WTC11 (cell line): ENCODE data around the gene BSN. TPM values are rescaled to one million over a fixed set of nuclear protein-coding genes. Genes with fewer than 3 reads are reported as not detected.

Source experiments
- ATAC-seq: fragments of 200-7000 bp; cut with Tn5 transposase; 2 replicates; pipeline ENCODE4 v1.10.0; 2021; ENCODE audit warnings: mild to moderate bottlenecking, moderate library complexity
- CTCF ChIA-PET: fragments of 300-600 bp; sonication (Branson Sonifier 250); formaldehyde crosslinking; loops from one replicate; lab custom pipeline; 2021; ENCODE audit warnings: antibody characterized with exemption; lab: Charles Lee
- POLR2A ChIA-PET: fragments of 350-600 bp; sonication (Branson Sonifier 250); formaldehyde crosslinking; loops from one replicate; lab custom pipeline; 2021; ENCODE audit warnings: antibody characterized with exemption; lab: Charles Lee
- DNase-seq: peaks from one replicate; pipeline ENCODE4 v3.0.0; 2021; ENCODE audit warnings: low spot score
- H3K27ac Mint-ChIP-seq: 2 replicates; pipeline ENCODE4 v1.8.0; 2021; ENCODE audit warnings: mixed read lengths
- H3K27me3 Mint-ChIP-seq: 2 replicates; pipeline ENCODE4 v1.8.0; 2021; ENCODE audit warnings: low read depth, mild to moderate bottlenecking, moderate library complexity, mixed read lengths
- H3K36me3 Mint-ChIP-seq: 2 replicates; pipeline ENCODE4 v1.8.0; 2021; ENCODE audit warnings: mixed read lengths
- H3K4me1 Mint-ChIP-seq: 2 replicates; pipeline ENCODE4 v1.8.0; 2022; ENCODE audit warnings: mixed read lengths
- H3K4me3 Mint-ChIP-seq: 2 replicates; pipeline ENCODE4 v1.8.0; 2021; ENCODE audit warnings: mild to moderate bottlenecking, moderate library complexity, mixed read lengths
- H3K9me3 Mint-ChIP-seq: 2 replicates; pipeline ENCODE4 v1.8.0; 2021; ENCODE audit warnings: mixed read lengths
- AR ChIP-seq: fragments of 250-450 bp; sonication (Bioruptor Pico); IDR thresholded peaks from 2 replicates; pipeline ENCODE4 v1.9.0; 2021; ENCODE audit warnings: mild to moderate bottlenecking
- CREB1 ChIP-seq: sonication (generic); formaldehyde crosslinking; IDR thresholded peaks from 2 replicates; pipeline ENCODE4 v1.8.0; 2023; ENCODE audit warnings: mild to moderate bottlenecking, missing genetic modification reagents
- E2F5 ChIP-seq: sonication (generic); formaldehyde crosslinking; IDR thresholded peaks from 2 replicates; pipeline ENCODE4 v1.8.1; 2022; ENCODE audit warnings: mild to moderate bottlenecking, moderate library complexity, missing genetic modification reagents
- ESRRA ChIP-seq: sonication (generic); formaldehyde crosslinking; IDR thresholded peaks from 2 replicates; pipeline ENCODE4 v1.8.1; 2022; ENCODE audit warnings: mild to moderate bottlenecking, missing genetic modification reagents, borderline replicate concordance
- GABPB1 ChIP-seq: sonication (generic); formaldehyde crosslinking; IDR thresholded peaks from 2 replicates; pipeline ENCODE4 v1.8.1; 2023; ENCODE audit warnings: mild to moderate bottlenecking, missing genetic modification reagents
- IRF2 ChIP-seq: sonication (generic); formaldehyde crosslinking; IDR thresholded peaks from 2 replicates; pipeline ENCODE4 v1.8.0; 2022; ENCODE audit warnings: low read depth, missing genetic modification reagents, borderline replicate concordance
- MYBL2 ChIP-seq: sonication (generic); formaldehyde crosslinking; IDR thresholded peaks from 2 replicates; pipeline ENCODE4 v1.8.1; 2023; ENCODE audit warnings: mild to moderate bottlenecking, moderate library complexity, missing genetic modification reagents
- PRRX2 ChIP-seq: fragments of 250-450 bp; sonication (Bioruptor Pico); IDR thresholded peaks from 2 replicates; pipeline ENCODE4 v1.8.0; 2021; ENCODE audit warnings: mild to moderate bottlenecking
- RORB ChIP-seq: fragments of 250-450 bp; sonication (Bioruptor Pico); IDR thresholded peaks from 2 replicates; pipeline ENCODE4 v1.9.0; 2021; ENCODE audit warnings: mild to moderate bottlenecking
- SOX15 ChIP-seq: fragments of 250-450 bp; sonication (Bioruptor Pico); IDR thresholded peaks from 2 replicates; pipeline ENCODE4 v1.9.0; 2021; ENCODE audit warnings: mild to moderate bottlenecking
- SP1 ChIP-seq: sonication (generic); formaldehyde crosslinking; conservative IDR thresholded peaks from 2 replicates; pipeline ENCODE4 v1.8.1; 2022; ENCODE audit warnings: missing genetic modification reagents
- ZBTB21 ChIP-seq: sonication (generic); formaldehyde crosslinking; IDR thresholded peaks from 2 replicates; pipeline ENCODE4 v1.8.1; 2023; ENCODE audit warnings: mild to moderate bottlenecking, missing genetic modification reagents, borderline replicate concordance
- ZNF232 ChIP-seq: sonication (generic); formaldehyde crosslinking; IDR thresholded peaks from 2 replicates; pipeline ENCODE4 v1.8.0; 2022; ENCODE audit warnings: mild to moderate bottlenecking, missing genetic modification reagents
- ZNF512 ChIP-seq: sonication (generic); formaldehyde crosslinking; IDR thresholded peaks from 2 replicates; pipeline ENCODE4 v1.8.1; 2022; ENCODE audit warnings: missing genetic modification reagents, borderline replicate concordance
- ZNF532 ChIP-seq: fragments of 250-450 bp; sonication (Bioruptor Pico); IDR thresholded peaks from 2 replicates; pipeline ENCODE4 v1.9.0; 2021; ENCODE audit warnings: mild to moderate bottlenecking, borderline replicate concordance
- ZSCAN18 ChIP-seq: fragments of 250-450 bp; sonication (Bioruptor Pico); IDR thresholded peaks from 2 replicates; pipeline ENCODE4 v2.1.2; 2022; ENCODE audit warnings: mild to moderate bottlenecking, moderate library complexity
- total RNA-seq: library from RNA; stranded (reverse); gene quantifications from 3 replicates; pipeline ENCODE4 v1.2.3, GENCODE V29; 2021
- TF ChIP-seq, protein P1 (sequence below): sonication (generic); formaldehyde crosslinking; IDR thresholded peaks from 2 replicates; pipeline ENCODE4 v1.8.0; 2022; ENCODE audit warnings: mild to moderate bottlenecking, missing genetic modification reagents
- TF ChIP-seq, protein P2 (sequence below): sonication (generic); formaldehyde crosslinking; IDR thresholded peaks from 2 replicates; pipeline ENCODE4 v1.8.1; 2023; ENCODE audit warnings: mild to moderate bottlenecking, moderate library complexity, missing genetic modification reagents

The BSN gene
- total RNA-seq, 1 experiment from 2014 or later, result 2.8 TPM

DNA sequence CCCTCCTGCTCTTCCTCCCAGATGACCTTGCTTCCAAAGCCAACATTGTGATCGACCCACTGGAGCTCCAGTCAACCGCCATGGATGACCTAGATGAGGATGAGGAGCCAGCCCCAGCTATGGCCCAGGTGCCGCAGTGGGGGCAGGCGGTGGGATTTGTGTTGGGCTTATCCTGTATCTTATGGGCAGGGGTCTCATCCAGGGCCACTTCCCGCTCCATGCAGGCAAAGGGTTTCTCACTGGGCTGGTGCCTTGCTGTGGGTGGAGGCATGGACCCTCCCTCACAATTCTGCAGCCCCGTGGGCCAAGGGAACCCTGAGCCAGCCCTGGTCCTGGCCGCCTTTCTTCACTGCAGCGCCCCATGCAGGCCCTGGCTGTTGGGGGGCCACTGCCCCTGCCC, 150.4 kb downstream of the BSN start (continued):
- TF ChIP-seq AR (CRISPR knock-in tag), result no peak
- no peak for TF ChIP-seq RORB (CRISPR knock-in tag)
- no peak for TF ChIP-seq SOX15 (CRISPR knock-in tag)
- no peak for TF ChIP-seq MYBL2 (CRISPR knock-in tag)
- no peak for TF ChIP-seq ESRRA (CRISPR knock-in tag)
- TF ChIP-seq GABPB1 (CRISPR knock-in tag), result no peak
- no peak for TF ChIP-seq ZNF232 (CRISPR knock-in tag)
- no peak for TF ChIP-seq ZNF532 (CRISPR knock-in tag)
- TF ChIP-seq, all 79 proteins: peak for 0

- Mint-ChIP-seq H3K36me3 (peaks cover 3% of the 10 kb centered on the region), H3K9me3 (no peaks in the 10 kb centered on the region), H3K4me3 (no peak overlapping the region)
- CTCF ChIA-PET, result no interaction called here
- TF ChIP-seq SP1 (CRISPR knock-in tag), result no peak
- TF ChIP-seq, all 79 proteins: peak for 0
- H3K27me3 Mint-ChIP-seq, result no peaks in the 10 kb centered on the region
- no peak overlapping the region for H3K27ac Mint-ChIP-seq
- DNase-seq, result no peak
- POLR2A ChIA-PET, result no interaction called here
- no peak for ATAC-seq
- H3K4me1 Mint-ChIP-seq, result peaks cover 16% of the 10 kb centered on the region
Observed at GRCh38 chr3:49705390-49705960, 151.2 kb downstream of the BSN start.

DNA sequence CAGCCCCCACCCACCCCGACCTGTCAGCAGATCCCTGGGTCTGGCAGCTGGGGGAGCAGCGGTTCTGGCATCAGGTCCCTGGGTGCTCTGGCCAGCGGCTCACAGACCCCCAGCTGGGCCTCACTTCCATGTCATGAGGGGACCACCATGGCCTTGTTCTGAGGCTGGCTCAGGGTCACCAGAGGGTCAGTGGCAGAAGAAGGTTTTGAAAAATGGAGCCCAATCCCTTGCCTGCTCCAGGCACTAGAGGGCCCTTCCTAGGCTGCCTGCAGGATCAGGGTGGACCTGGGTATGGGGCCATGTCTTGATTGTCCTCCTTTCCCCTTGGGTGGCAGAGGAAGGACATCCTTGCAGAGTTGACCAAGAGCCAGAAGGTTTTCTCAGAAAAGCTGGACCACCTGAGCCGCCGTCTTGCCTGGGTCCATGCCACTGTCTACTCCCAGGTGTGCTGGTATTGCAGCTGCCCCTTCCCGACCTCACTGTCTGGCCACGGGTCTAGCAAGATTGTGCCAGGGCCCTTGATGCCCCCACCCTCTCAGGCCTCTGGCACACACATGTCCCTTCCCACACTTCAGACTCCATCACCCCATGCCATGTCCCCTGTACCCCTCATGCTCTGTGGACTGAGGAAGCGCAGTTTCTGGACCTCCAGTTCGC, 152.3 kb downstream of the BSN start:
- no peaks in the 10 kb centered on the region for H3K27me3 Mint-ChIP-seq
- no peak for ATAC-seq
- no peak overlapping the region for H3K27ac Mint-ChIP-seq
- peaks cover under 1% of the 10 kb centered on the region for H3K36me3 Mint-ChIP-seq
- no peaks in the 10 kb centered on the region for H3K9me3 Mint-ChIP-seq
- peaks cover 8% of the 10 kb centered on the region; the same call in 1 of the 2 replicates for H3K4me1 Mint-ChIP-seq
- ChIA-PET CTCF (no interaction called here), POLR2A (interaction anchor here (1.0 kb wide), 1 partner anchor 18 kb away, joined by 3 read pairs; no protein-coding TSS in a partner anchor)
- H3K4me3 Mint-ChIP-seq, result no peak overlapping the region
- DNase-seq, result no peak
- TF ChIP-seq ZBTB21 (CRISPR knock-in tag) (no peak), ZNF512 (CRISPR knock-in tag) (no peak), ZSCAN18 (CRISPR knock-in tag) (no peak), GABPB1 (CRISPR knock-in tag) (no peak), IRF2 (CRISPR knock-in tag) (no peak), PRRX2 (CRISPR knock-in tag) (no peak), CREB1 (CRISPR knock-in tag) (no peak), E2F5 (CRISPR knock-in tag) (no peak)
- TF ChIP-seq, protein P1, sequence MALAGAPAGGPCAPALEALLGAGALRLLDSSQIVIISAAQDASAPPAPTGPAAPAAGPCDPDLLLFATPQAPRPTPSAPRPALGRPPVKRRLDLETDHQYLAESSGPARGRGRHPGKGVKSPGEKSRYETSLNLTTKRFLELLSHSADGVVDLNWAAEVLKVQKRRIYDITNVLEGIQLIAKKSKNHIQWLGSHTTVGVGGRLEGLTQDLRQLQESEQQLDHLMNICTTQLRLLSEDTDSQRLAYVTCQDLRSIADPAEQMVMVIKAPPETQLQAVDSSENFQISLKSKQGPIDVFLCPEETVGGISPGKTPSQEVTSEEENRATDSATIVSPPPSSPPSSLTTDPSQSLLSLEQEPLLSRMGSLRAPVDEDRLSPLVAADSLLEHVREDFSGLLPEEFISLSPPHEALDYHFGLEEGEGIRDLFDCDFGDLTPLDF (CRISPR knock-in tag), result no peak
- TF ChIP-seq, protein P2, sequence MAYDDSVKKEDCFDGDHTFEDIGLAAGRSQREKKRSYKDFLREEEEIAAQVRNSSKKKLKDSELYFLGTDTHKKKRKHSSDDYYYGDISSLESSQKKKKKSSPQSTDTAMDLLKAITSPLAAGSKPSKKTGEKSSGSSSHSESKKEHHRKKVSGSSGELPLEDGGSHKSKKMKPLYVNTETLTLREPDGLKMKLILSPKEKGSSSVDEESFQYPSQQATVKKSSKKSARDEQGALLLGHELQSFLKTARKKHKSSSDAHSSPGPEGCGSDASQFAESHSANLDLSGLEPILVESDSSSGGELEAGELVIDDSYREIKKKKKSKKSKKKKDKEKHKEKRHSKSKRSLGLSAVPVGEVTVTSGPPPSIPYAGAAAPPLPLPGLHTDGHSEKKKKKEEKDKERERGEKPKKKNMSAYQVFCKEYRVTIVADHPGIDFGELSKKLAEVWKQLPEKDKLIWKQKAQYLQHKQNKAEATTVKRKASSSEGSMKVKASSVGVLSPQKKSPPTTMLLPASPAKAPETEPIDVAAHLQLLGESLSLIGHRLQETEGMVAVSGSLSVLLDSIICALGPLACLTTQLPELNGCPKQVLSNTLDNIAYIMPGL (CRISPR knock-in tag), result no peak
